NCI-H69 (cell line): ENCODE measurements around the gene PRKCE.

Source experiments
- DNase-seq: peaks from one replicate; lab custom pipeline; 2025; lab: John Stamatoyannopoulos, UW

The PRKCE gene

DNA sequence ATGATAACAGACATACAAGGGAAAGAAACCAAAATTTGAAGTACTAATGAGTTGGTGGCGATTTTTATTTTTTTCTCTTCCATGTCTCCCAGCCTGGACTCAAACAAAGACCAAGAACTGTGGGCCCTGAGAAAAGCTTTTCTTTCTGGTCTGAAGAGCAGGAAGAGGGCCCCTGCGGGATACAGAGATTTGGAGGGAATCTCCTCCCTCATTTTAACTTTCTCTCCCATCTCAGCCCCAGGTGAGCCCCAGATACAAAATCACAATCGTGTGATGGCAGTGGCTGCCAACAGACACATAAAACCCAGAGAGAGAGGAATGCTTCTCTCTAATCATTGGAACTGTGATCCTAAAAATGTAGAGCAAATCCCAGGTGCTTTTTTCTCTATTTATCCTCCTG, 19.5 kb upstream of the PRKCE start:
- DNase-seq, result no peak

GRCh38 chr2:45634223-45634622, 17.3 kb upstream of the PRKCE start:
- no peak for DNase-seq

- DNase-seq, result peak; percentile 12
These were observed 15.5 kb upstream of the PRKCE start for GRCh38 chr2:45636008-45636407.

DNA sequence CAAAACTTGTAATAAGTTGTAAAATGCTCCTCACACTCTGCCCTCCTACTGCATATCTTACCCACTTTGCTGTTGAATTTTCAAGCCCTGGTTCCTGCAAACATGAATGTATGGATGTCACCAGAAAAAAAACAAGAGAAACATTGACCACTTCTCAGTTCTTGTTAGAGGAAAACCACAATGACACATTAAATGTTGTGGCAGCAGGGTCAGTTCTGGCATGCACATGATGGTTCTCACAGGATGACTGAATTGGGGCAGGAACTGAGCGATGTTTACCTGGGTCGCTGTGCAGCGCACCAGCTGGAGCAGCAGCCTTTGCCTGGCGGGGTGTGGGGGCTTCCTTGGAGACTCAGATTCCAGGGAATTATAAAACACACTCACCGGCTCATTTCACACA, 14.0 kb upstream of the PRKCE start:
- DNase-seq, result no peak

- no peak for DNase-seq
These were observed 10.9 kb upstream of the PRKCE start for GRCh38 chr2:45640576-45640975.

DNA sequence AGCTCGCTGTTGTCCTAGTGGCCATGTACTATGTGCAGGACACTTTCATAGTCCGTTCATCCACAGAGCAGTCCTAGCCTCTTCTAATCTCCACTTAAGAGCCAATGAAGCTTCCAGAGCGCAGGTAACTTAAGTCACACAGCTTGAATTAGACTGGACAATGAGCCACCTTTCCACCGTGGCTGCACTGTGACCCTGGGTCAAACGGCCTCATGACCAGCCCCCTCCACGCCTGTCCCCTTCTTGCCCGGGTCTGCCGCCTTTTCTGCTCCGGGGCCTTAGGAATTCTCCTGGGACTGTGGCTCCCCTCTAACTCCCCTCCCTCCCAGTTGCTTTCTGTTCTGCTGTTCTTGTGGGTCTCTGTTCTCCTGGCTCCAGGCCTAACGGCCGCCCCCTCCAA, 8.4 kb upstream of the PRKCE start:
- DNase-seq, result no peak

DNA sequence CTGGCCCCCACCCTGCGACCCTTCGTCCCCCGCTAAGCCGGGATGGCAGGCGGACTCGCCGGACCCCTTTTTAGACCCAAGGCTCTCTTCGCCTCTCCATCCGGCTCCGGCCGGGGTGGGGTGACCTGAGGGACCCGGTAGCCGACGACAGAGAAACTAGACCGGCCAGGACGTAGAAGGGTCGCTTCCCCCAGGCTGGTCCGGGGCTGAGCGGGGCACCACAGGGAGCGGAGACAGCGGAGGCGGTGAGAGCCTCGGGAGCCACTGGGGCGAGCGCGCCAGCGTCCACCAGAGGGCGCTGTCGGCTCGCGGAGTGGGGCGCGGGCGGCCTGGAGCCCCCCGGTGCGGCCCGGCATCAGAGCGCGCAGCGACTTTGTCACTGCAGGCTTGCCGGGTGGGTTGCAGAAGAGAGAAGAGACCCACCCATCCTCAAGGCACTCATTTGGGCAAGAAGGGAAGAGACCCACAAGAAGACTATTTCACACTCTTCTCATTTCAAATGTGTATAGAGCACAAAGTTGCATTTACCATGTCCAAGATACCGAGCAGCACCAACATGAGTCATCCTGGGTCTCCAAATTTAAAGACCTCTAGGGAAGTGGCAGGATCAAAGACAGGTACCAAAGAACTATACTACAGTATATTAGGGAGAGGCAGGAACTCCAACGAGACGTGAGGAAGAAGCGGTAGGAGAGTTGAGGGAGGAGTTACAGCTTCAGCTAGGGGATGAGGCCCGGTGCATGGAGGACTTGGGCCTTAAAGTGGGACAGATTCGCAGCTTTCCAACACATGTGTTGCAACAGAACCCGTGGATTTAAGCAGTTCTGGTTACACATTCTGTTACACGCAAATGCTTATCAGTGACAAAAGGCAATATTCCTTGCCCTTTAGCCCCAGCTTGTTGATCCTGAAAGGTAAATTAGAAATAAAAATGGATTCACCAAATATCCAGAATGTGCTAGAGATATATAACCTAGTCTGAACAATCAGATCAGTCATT, 7.6 kb upstream of the PRKCE start:
- peak; percentile 54 for DNase-seq

DNA sequence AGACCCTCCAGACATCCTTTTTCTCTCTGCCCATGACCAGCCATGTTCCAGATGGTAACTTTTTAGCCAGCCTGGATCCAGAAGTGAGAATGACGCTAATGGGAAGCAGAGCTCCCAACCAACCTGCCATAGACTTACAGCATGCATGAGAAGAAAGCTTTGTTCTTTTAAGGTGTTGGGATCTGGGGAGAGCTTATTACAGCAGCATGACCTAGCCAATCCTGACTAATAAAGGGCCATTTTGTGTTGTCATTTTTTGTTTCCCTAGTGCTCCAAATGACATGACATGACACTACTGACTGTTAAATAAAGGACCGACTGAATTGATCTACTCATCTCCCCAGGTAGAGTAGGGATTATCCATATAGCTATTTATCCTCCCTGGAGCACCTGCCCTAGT, 5.2 kb upstream of the PRKCE start:
- DNase-seq, result no peak

GRCh38 chr2:45647356-45647755, 4.1 kb upstream of the PRKCE start:
- no peak for DNase-seq

DNA sequence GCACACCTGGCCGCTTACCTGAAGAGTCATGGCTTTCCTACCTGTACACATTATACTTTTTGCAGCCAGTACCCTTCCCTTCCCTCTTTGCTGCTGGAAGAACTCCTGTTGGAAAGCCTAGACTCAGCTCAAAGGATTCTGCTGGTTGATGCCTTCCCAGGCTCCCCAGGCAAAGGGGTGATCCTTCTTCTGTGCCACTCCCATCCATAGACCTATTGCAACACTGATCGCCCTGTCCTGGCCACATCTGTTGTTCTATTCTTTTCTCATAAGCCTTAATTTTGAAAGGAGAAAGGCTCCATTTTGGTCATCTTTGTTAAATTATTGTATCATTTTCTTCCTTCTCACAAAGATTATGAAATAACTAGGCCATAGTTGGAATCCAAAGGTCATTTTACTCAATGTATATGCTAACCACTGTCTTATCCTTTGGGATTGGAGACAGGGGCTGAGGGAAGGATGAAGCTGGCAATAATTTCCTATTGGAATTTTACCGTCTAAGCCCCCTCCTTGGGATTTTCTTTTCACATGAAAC, 3.4 kb upstream of the PRKCE start:
- DNase-seq, result no peak

GRCh38 chr2:45648636-45649035, 2.8 kb upstream of the PRKCE start:
- no peak for DNase-seq

GRCh38 chr2:45649462-45649857, 2.0 kb upstream of the PRKCE start:
- DNase-seq, result no peak

- peak; percentile 45 for DNase-seq
These were observed 1.3 kb upstream of the PRKCE start for GRCh38 chr2:45649858-45650811.

- peak; percentile 77 for DNase-seq
These were observed 542 bp upstream of the PRKCE start for GRCh38 chr2:45650851-45651414.

DNA sequence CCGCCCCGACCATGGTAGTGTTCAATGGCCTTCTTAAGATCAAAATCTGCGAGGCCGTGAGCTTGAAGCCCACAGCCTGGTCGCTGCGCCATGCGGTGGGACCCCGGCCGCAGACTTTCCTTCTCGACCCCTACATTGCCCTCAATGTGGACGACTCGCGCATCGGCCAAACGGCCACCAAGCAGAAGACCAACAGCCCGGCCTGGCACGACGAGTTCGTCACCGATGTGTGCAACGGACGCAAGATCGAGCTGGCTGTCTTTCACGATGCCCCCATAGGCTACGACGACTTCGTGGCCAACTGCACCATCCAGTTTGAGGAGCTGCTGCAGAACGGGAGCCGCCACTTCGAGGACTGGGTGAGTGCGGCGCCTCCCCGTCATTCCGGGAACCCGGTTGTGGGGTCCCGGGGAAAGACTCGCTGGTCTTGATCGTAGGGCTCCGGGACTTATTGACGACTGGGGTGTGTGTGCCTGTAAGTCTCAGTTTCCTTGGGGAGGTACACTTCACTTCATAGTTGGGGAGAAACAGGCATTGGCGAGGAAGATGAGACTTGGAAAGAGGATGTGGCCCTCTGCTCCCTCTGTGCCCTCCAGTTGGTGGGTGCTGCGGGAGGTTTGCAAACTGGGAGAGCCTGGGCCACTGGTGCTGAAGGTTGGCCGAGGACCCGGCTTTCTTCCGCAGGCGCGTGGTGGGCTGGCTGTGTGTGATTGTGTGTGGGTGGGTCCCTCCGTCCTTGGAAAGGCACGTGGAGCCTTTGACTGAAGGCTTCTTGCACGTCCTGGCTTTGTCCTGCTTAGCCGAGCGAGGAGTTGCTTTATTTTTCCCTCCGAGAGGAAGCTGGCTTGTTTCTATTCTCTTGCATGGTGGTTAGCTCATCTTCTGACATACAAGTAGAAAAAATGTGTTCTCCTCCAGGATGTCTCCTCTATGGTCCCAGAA, 886 bp downstream of the PRKCE start:
- peak; percentile 4 for DNase-seq

GRCh38 chr2:45653122-45653913, 1.8 kb downstream of the PRKCE start:
- DNase-seq, result no peak

DNA sequence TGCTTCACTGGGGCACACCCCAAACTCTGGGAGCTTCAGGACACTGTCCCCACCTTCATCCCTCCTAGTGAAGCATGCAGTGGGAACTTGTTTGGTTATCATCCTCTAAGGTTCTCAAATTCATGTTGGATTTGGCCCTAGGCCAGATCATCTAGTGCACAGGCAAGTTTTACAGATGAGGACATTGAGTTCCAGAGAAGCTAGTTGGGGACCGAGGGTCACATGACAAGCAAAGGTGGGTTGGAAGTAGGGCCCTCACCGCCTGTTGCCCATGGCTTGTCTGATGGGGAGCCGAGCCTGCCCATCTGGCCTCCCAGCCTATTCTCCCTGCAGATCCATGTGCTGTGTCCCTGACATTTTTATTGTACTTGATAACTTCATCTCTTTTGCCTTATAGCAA, 2.8 kb downstream of the PRKCE start:
- DNase-seq, result no peak

- DNase-seq, result no peak
These were observed 10.4 kb downstream of the PRKCE start for GRCh38 chr2:45661828-45662227.

- no peak for DNase-seq
These were observed 13.3 kb downstream of the PRKCE start for GRCh38 chr2:45664635-45665261.

GRCh38 chr2:45668509-45668908, 17.0 kb downstream of the PRKCE start:
- no peak for DNase-seq
